GM20431 (cell line): ENCODE results near the gene COL27A1.

Experiments
- in situ Hi-C: fragments of 300-500 bp; cut with MseI, MboI; formaldehyde crosslinking; loops from one replicate; pipeline ENCODE4 v1.15.0; 2020; ENCODE audit warnings: low sequenced_read_pairs; ENCODE audit not compliant: unreplicated experiment

The COL27A1 gene

DNA sequence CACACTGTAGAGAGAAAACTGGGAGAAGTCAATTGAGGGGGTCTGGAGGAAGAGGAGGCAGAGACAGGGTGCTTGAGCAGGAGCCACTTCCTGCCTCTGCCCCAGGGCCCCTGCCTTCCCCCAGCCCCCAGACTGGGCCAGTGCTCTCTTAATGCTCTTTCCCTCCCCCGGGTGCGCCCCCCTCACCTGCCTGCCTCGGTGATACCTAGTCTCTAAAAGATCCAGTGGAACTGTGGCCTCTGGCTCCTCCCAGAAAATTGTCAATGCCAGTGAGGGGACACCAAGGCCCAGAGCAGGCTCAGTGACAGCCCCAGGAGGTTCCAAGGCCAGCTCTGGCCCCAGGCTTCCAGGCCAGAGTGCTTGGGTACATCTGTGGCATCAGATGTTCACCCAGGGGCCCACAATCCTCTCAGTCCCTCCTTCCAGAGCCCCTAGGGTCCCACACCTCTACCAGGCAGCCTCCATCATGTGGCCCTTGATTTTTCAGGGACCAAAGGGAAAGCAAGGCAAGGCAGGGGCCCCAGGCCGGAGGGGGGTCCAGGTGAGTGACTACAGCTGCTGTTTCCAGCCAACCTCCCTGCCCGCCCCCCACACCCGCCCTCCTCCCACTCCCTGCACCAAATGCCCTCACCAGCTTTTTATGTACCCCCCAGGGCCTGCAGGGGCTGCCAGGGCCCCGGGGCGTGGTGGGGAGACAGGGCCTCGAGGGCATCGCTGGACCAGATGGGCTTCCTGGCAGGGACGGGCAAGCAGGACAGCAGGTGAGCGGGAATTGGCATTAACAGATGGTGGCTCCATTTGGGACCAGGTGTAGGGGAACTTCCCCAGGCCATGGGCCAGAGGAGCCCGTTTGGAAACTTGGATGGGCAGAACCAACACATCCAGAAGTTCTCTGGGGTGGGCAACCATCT, 134.5 kb downstream of the COL27A1 start:
- in situ Hi-C loops, result loop anchor here (25.0 kb wide), 1 partner anchor 153 kb away; no protein-coding TSS in a partner anchor

DNA sequence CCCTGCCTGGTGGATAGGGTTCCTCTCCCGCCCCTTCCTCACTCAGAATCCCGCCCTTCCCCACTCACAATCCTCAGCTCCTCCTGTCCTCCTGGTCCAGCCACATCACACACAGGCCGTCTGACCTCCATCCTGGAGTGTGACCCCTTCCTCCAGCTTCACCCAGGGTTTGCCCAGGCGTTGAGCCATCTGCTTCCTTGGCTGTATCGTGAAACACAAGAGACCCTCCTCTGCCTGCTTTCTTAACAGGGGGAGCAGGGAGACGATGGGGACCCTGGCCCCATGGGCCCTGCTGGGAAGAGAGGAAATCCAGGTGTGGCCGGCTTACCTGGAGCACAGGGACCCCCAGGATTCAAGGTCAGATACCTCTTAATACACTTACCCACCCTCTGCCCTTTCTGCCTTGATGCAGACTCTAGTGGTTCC, 135.2 kb downstream of the COL27A1 start:
- in situ Hi-C loops, result loop anchor here (25.0 kb wide), 1 partner anchor 153 kb away; no protein-coding TSS in a partner anchor

DNA sequence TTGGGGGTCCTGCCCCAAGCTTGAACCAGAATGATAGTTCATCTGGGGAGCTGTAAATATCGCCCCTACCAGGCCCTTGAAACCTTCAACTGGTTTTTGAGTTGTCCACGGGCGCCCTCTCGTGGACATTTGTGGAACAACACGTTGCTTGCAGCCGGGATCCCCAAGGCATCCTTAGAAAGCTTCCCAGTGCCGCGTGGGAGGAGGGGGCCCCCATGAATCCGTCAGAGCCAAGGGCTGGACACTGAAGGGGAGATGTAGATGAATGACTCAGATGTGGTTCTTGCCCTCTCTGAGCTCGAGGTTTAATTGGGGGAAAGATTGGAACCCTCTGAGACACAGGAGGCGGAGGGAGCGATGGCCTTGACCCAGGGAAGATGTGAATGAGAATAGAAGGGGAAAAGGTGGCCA, 135.7 kb downstream of the COL27A1 start:
- in situ Hi-C loops, result loop anchor here (25.0 kb wide), 1 partner anchor 154 kb away; no protein-coding TSS in a partner anchor

DNA sequence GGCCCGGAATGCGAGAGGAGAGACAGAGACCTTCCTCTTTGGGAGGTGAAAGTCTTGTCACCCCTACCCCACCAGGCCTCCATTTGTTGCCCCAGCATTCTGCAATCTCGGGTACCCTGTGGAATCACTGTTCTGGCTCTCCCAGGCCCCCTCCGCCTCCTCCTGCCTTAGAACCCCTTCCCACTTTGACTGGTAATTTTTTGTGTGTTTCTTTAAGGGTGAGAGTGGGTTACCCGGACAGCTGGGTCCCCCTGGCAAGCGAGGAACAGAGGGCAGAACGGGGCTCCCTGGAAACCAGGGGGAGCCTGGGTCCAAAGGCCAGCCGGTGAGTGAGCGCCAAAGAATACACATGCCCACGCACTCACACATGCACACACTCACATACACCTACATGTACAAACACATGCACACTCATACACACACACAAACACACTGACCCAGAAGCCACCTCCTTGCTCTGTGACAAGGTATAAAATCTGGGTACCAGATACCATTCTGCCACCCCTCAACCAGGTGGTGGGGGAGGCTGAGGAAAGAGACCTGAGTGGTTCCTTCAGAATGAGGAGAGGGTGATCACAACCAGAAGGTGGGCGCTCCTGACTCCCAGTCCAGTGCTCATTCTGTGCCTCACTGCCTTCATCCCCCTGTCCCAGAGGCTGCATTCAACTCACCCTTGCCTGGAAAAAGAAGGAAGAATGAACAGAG, 136.7 kb downstream of the COL27A1 start:
- in situ Hi-C loops, result loop anchor here (25.0 kb wide), 1 partner anchor 155 kb away; no protein-coding TSS in a partner anchor

DNA sequence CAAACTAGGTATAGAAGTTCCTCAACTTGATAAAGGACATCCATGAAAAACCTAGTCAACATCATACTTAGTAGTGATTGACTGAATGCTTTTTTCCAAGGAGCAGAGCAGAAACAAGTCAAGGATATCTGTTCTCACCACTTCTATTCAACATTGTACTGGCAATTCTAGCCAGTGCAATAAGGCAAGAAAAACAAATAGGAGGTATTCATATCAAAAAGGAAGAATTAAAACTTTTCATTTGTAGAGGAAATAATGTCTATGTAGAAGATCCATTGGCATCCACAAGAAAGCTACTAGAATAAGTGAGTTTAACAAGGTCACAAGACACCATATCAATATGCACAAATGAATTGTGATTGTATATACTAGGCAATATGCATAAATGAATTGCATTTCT, 139.3 kb downstream of the COL27A1 start:
- in situ Hi-C loops, result loop anchor here (25.0 kb wide), 1 partner anchor 157 kb away; no protein-coding TSS in a partner anchor

DNA sequence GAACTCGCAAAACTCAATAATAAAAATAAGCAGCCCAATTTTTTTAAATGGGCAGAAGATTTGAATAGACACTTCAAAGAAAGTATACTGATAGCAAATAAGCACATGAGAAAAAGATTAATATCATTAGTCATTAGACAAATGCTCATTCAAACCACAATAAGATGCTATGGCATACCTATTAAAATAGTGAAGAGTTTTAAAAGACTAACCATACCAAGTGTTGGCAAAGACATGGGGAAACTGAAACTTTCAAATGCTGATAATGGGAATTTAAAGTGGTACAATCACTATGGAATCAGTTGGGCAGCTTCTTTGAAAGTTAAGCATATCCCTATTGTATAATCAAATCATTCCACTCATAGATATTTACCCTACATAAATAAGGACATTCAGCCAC, 141.0 kb downstream of the COL27A1 start:
- in situ Hi-C loops, result loop anchor here (25.0 kb wide), 1 partner anchor 159 kb away; no protein-coding TSS in a partner anchor

DNA sequence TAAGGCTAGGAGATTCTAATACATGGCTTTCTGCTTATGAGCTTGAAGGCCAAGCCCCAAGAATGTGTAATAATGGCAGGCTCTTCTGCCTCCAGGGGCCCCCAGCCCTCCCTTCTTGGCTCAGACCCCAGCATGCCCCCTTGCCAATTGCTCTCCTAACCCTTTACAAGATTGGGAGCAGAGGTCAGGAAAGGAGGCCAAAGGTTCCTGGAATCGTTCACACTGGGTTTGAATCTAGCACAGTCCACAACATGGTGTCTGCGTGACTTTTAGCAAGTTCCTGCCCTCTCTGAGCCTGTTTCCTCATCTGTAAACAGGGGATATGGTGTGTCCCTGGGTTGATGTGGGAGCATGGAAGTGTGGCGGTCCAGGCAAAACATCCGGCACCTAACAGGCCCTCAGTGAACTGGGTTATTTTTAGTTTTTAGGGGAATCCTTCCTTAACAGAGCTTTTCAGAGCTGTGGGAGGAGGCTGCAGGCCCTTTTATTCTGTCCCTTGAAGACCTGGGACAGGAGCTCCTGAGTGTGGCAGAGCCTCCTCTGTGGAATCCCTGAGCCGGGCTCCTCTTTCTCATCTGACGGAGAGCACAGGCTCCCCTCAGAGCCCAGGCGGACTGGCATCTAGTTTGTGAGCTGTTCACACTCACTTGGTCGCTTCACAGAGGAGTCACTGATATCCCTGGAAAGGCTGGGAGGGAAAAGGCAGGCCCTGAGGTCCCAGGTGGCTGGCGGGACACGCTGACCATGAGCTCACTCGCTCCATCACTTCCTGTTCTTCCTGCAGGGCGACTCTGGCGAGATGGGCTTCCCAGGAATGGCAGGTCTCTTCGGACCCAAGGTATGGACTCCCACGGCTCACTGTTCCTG, 144.2 kb downstream of the COL27A1 start:
- in situ Hi-C loops, result loop anchor here (25.0 kb wide), 1 partner anchor 162 kb away; no protein-coding TSS in a partner anchor

DNA sequence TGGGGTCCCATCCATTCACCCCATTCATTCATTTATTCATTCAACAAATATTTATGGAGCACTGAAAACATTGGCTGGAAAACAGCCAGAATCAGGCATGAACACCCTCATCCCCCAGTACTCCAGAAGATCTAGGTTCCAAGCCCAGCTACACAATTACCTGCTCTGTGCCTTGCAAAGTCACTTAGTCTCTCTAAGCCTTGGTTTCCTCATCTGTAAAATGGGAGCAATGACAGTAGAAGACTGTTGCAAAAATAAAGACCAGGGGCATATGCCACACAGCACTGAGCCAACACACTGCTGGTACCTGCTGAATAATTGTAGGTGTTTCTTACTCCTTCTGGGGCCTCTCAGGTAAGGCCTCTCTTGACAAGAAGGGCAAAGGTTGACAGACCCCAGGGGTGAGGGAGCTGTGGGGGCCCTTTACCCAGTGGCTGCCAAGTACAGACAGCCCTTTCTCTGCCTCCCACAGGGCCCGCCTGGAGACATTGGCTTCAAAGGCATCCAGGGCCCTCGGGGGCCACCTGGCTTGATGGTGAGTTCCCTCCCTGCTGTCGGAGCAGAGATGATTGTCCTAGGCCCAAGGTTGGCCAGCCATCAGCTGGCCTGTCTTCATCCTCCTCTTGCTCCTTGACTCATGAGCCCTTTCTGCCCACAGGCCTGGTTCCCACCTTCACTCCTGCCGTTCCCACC, 145.0 kb downstream of the COL27A1 start:
- in situ Hi-C loops, result no loop called here

DNA sequence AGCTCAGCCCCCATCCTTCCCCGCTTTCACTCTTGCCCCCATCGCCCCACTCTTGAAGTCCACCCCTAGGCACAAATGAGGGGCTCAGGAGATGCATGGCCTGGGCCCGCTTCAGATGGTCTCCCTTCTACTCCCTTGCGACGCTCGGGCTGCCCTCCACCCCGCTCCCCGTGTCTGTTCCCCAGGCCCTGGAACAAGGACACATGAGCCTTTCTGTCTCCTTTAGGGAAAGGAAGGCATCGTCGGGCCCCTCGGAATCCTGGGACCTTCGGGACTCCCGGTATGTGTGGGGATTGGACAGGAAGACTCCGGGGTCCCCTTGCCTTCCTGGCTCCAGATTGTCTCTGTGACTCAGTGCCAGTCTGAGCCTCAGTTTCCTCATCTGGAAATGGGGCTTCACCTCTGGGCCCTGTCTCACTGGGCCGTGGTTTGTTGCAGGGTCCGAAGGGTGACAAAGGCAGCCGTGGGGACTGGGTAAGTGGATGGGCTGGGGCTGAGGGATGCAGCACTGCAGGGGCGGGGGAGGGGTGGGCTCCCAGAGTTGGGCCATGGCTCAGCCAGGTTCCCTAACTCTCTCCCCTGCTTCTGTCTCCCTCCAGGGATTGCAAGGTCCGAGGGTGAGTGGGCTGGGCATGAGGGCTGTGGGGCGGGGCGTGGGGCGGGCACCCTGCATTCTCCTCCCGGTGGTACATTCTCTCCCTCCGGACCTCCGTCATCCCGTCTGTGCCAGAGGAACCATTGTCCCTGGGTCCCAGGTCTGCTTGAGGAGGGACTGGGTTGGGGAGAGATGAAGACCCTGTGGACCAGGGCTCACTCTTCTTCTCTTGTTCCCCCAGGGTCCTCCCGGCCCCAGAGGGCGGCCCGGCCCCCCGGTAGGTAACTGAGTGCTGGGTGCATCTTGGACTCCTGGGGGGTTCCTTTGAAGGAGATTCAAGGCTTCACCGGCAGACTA, 145.8 kb downstream of the COL27A1 start:
- in situ Hi-C loops, result no loop called here

DNA sequence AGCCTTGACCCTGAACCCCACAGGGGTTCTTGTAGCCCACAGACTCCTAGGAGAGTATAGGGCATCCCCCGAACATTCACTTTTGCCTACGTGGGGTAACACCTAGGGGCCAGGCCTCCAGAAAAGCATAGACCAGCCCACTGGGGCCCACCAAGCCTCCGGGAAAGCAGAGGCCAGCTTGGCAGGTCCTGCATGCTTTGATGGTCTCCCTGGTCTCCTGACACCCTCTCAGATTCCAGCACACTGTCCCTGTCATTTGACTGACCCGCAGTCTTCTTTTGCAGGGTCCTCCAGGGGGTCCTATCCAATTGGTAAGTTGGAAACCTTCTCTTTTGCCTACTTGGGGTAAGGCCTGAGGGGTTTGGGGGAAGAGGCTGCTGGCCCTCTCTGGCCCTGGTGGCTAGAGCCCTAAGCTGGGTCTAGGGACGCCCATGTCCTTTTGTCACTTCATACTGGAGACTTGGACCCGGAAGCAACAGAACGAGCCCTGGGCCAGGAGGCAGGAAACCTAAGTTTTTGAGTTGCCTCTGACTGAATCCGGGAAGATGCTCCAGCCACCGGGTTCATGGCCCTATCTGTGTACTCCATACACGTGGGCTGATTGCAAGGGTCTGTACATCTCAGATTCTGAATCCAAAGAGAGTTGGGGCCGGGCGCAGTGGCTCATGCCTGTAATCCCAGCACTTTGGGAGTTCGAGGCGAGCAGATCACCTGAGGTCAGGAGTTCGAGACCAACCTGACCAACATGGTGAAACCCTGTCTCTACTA, 146.6 kb downstream of the COL27A1 start:
- in situ Hi-C loops, result no loop called here

DNA sequence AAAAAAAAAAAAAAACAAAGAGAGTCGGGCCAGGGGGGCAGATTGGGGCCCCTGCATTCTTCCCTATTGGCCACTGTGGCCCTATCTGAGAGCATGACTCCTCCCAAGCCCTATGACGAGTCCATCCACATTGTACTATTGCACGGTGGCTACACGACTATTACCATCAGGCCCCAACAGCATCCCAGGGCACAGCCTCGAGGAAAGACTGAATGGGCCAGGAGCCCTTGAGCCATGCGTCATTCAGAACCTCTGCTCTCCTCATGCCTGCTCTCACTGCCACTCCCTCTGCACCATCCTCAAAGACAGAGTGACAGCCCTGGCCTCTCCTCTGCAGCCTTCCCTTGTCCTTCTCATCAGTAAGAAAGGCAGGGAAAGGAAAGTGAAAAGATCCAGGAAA, 147.4 kb downstream of the COL27A1 start:
- in situ Hi-C loops, result no loop called here

DNA sequence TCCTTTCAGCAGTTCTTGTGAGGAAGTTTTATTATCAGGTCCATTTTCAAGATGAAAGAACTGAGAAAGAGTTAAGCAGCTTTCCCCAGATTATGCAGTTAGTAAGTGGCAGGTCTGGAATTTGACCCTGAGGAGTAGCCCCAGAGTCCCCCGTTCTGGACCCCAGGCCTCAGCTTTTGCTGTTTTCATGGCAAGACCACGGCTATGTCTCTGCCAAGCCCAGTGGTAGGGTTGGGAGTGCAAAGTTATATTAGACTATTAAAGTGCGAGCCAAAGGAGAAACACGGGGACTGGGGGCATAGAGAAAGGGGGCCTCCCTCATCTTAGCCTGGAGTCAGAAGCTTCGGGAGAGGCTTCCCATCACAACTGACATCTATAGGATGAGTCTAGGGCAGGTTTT, 148.2 kb downstream of the COL27A1 start:
- in situ Hi-C loops, result no loop called here

DNA sequence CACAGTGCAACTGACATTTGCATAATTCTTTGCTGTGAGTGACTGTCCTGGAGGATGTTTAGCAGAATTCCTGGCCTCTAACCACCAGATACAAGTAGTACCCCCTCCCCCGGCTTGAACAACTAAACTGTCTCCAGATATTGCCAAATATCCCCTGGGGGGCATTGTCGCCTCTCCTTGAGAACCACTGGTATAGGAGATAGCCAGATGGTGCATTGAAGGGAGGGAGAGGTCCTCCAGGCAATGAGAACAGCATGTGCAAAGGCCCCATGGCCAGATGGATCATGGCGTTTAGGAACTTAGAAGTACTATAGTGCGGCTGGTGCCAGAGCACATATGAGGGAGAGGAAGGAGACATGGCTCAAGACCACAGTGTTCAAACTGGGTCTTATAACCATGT, 148.6 kb downstream of the COL27A1 start:
- in situ Hi-C loops, result no loop called here

DNA sequence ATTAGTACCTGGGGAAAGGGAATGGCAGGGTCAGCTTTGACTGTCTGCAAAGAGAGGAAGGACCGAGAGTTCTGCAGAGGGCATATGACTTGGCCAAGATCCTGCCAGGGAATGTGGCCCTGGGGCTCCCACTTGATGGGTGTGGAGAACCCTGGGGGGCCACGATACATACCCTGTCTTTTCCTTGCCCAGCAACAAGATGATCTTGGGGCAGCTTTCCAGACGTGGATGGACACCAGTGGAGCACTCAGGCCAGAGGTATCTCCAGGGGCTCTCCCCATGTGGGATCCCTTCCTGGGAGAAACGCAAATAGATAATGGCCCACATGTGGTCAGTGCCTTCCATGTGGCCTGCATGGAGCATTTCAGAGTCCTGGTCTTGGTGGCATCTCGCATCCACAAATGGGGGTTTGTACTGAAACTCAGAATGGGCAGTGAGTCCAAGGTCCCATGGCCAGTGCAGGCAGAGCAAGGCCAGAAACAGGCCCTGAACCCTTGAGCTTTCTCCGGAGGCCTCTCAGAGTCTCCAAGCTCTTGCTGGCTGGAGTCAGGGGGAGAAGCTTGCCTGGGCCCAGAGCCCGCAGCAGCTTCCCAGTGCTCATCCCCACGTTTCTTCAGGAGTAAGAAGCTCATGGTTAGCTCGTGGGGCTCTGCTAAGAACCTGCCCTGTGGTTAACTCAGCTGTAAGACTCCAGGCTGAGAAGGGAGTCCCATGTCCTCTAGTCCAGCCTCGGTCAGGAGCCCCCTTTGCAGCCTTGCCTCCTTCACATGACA, 149.3 kb downstream of the COL27A1 start:
- in situ Hi-C loops, result no loop called here

DNA sequence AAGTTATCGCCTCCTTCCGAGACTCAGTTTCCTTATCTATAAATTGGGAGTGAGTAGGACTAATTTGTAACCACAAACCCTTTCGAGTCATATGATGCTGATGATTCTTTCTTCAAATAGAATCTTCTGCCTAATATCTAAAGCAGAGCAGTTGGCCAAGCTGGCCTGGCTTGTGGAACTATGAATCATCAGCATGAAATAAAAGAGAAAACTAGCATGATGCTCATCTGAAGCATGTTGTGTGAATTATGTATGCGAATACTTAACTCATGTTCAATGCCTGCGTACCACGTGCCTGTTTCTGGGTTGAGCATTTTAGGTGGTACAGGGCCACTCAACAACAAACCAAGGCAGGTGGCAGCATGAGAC, 152.5 kb downstream of the COL27A1 start:
- in situ Hi-C loops, result no loop called here

DNA sequence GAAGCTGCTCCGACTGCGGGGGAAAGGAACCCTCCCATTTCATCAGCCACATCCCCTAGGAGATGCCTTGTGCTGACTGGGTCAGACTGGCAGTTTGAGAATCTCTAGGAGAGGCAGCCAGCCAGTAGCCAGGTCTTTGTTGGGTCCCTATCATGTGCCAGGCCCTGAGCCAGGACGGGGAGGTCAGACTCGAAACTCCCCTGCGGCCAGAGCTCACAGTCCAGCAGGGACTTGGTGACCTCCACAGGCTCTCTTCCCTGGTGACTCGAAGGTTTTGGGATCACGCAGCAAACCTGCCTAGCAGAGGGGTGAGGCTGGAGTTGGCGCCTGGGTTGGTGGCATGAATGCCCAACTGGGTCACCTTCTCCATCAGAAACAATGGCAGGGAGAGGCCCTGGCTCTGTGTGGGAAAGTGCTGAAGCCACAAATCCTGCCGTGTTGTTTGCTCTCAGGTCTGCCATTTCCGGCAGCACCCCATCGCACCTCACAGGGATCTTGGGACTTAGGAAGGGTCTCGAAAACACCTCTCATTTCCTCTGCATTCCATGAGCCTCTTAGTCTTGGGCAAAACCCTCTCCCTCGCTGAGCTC, 153.1 kb downstream of the COL27A1 start:
- in situ Hi-C loops, result no loop called here

DNA sequence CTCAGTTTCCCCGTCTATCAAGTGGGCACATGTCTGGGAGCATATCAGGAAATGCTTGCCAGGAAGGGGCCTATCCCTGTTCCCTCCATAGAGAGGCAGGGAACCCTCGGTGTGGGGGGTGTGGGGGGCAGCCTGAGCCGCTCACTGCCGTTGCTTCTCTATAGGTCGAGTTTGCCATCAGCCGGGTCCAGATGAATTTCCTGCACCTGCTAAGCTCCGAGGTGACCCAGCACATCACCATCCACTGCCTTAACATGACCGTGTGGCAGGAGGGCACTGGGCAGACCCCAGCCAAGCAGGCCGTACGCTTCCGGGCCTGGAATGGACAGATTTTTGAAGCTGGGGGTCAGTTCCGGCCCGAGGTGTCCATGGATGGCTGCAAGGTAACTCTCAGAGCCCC, 153.8 kb downstream of the COL27A1 start:
- in situ Hi-C loops, result no loop called here
